WTC11 (cell line): Measurements from ENCODE around the gene PCNP.
"Not testable (repeated sequence)": the region's sequence is repeated elsewhere in the genome, so short reads cannot be mapped to it uniquely, and the experiment has no call there.

ENCODE experiments used
- ATF2 ChIP-seq: sonication (generic); formaldehyde crosslinking; IDR thresholded peaks from 2 replicates; pipeline ENCODE4 v1.8.1; 2022; ENCODE audit warnings: low read depth, missing genetic modification reagents, borderline replicate concordance
- ATF3 ChIP-seq: sonication (generic); formaldehyde crosslinking; conservative IDR thresholded peaks from 2 replicates; pipeline ENCODE4 v1.8.1; 2022; ENCODE audit warnings: mild to moderate bottlenecking, missing genetic modification reagents
- CTCF ChIP-seq: fragments of 200-600 bp; IDR thresholded peaks from 2 replicates; pipeline ENCODE4 v1.8.0; 2022; ENCODE audit warnings: antibody characterized with exemption
- ELF4 ChIP-seq: sonication (generic); formaldehyde crosslinking; IDR thresholded peaks from 2 replicates; pipeline ENCODE4 v1.8.1; 2022; ENCODE audit warnings: low read depth, mild to moderate bottlenecking, moderate library complexity, missing genetic modification reagents
- SP1 ChIP-seq: sonication (generic); formaldehyde crosslinking; conservative IDR thresholded peaks from 2 replicates; pipeline ENCODE4 v1.8.1; 2022; ENCODE audit warnings: missing genetic modification reagents
- USF1 ChIP-seq: sonication (generic); formaldehyde crosslinking; IDR thresholded peaks from 2 replicates; pipeline ENCODE4 v1.8.0; 2022; ENCODE audit warnings: mild to moderate bottlenecking, missing genetic modification reagents
- ZBTB43 ChIP-seq: sonication (generic); formaldehyde crosslinking; IDR thresholded peaks from 2 replicates; pipeline ENCODE4 v1.8.1; 2023; ENCODE audit warnings: mild to moderate bottlenecking, missing genetic modification reagents
- ZNF232 ChIP-seq: sonication (generic); formaldehyde crosslinking; IDR thresholded peaks from 2 replicates; pipeline ENCODE4 v1.8.0; 2022; ENCODE audit warnings: mild to moderate bottlenecking, missing genetic modification reagents
- ZNF317 ChIP-seq: sonication (generic); formaldehyde crosslinking; IDR thresholded peaks from 2 replicates; pipeline ENCODE4 v1.8.1; 2023; ENCODE audit warnings: low read depth, mild to moderate bottlenecking, moderate library complexity, missing genetic modification reagents, borderline replicate concordance

- not testable (repeated sequence) for TF ChIP-seq ATF3; CTCF; ZBTB43 (CRISPR knock-in tag); ZNF317 (CRISPR knock-in tag); USF1 (CRISPR knock-in tag); ZNF232 (CRISPR knock-in tag); SP1 (CRISPR knock-in tag); ATF2 (CRISPR knock-in tag); ELF4 (CRISPR knock-in tag)
Observed at GRCh38 chr3:101551359-101552081, 22.5 kb upstream of the PCNP start.
